Suprapubic skin (tissue), 4 donors: ENCODE measurements around the gene IKBIP.

Source experiments
- POLR2A ChIP-seq, 2 donors: fragments of 450-650 bp; IDR thresholded peaks; one replicate each; pipeline ENCODE4 v1.6.1; 2017; ENCODE audit warnings: antibody characterized with exemption in 2 of 2, mild to moderate bottlenecking in 2 of 2, moderate library complexity in 2 of 2
- POLR2AphosphoS5 ChIP-seq, 3 donors: sonication (generic); formaldehyde crosslinking; IDR thresholded peaks; one replicate each; pipeline ENCODE4 v1.6.1; 2017; ENCODE audit warnings: antibody characterized with exemption in 3 of 3
- TF ChIP-seq, protein P1 (sequence below), 2 donors: fragments of 200-600 bp in 1 of 2; fragments of 450-650 bp in 1 of 2; sonication (generic) in 1 of 2; IDR thresholded peaks; one replicate each; pipeline ENCODE4 v1.5.1; 2016 to 2019; ENCODE audit warnings: antibody characterized with exemption in 2 of 2, mild to moderate bottlenecking in 1 of 2, moderate library complexity in 1 of 2

- TF ChIP-seq, protein P1, sequence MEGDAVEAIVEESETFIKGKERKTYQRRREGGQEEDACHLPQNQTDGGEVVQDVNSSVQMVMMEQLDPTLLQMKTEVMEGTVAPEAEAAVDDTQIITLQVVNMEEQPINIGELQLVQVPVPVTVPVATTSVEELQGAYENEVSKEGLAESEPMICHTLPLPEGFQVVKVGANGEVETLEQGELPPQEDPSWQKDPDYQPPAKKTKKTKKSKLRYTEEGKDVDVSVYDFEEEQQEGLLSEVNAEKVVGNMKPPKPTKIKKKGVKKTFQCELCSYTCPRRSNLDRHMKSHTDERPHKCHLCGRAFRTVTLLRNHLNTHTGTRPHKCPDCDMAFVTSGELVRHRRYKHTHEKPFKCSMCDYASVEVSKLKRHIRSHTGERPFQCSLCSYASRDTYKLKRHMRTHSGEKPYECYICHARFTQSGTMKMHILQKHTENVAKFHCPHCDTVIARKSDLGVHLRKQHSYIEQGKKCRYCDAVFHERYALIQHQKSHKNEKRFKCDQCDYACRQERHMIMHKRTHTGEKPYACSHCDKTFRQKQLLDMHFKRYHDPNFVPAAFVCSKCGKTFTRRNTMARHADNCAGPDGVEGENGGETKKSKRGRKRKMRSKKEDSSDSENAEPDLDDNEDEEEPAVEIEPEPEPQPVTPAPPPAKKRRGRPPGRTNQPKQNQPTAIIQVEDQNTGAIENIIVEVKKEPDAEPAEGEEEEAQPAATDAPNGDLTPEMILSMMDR (IDR thresholded peaks at IDR 0.05) = no peak
- TF ChIP-seq POLR2A (IDR thresholded peaks at IDR 0.05) = no peak
- TF ChIP-seq POLR2AphosphoS5 (IDR thresholded peaks at IDR 0.05) = no peak
Observed at GRCh38 chr12:98674841-98675240, 30.3 kb upstream of the IKBIP start.
